ENCODE data around the gene SPATA20.

SPATA20 gene

DNA sequence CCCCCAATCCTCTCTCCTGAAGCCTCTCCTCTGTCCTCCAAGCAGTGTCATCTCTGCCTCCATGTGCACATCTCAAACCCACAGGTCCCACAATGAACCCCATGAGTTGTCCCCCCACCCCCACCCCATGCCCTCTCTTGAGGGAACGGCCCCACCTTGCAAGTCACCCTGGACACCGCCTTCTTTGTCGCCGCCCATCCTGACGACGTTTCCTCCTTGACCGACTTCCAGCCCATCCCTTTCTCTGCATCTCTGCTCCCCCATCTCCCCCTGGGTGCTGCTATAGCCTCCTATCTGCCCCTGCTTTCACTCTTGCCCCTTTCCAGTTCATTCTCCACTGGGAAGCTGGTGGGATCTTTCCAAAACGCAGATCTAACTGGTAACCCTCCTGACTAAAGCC lies 1.7 kb upstream of the SPATA20 start:
- TF ChIP-seq, protein P1, sequence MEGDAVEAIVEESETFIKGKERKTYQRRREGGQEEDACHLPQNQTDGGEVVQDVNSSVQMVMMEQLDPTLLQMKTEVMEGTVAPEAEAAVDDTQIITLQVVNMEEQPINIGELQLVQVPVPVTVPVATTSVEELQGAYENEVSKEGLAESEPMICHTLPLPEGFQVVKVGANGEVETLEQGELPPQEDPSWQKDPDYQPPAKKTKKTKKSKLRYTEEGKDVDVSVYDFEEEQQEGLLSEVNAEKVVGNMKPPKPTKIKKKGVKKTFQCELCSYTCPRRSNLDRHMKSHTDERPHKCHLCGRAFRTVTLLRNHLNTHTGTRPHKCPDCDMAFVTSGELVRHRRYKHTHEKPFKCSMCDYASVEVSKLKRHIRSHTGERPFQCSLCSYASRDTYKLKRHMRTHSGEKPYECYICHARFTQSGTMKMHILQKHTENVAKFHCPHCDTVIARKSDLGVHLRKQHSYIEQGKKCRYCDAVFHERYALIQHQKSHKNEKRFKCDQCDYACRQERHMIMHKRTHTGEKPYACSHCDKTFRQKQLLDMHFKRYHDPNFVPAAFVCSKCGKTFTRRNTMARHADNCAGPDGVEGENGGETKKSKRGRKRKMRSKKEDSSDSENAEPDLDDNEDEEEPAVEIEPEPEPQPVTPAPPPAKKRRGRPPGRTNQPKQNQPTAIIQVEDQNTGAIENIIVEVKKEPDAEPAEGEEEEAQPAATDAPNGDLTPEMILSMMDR (IDR thresholded peaks at IDR 0.05; ENCODE audit: low read depth, low read length) = no peak
- TF ChIP-seq EZH2phosphoT487 (IDR thresholded peaks at IDR 0.05; ENCODE audit: low read depth) = no peak
- Histone ChIP-seq H3K36me3 (replicated peaks; ENCODE audit: low read depth, low read length) (no peaks in the 10 kb centered on the region), H3K4me3 (ENCODE audit: low read length) (no peak overlapping the region), H3K27me3 (ENCODE audit: low read depth, low read length) (peaks cover 15% of the 10 kb centered on the region; the same call in 1 of the 2 replicates), H3K4me1 (ENCODE audit: low read length) (peaks cover 14% of the 10 kb centered on the region), H3K27ac (ENCODE audit: low read length) (no peak overlapping the region), H3K9ac (ENCODE audit: low read length) (no peak overlapping the region), H2AFZ (ENCODE audit: low read depth, low read length) (no peak overlapping the region), H3K4me2 (ENCODE audit: low read length) (no peak overlapping the region), H3K9me3 (ENCODE audit: insufficient read depth, low read length) (no peaks in the 10 kb centered on the region), H3K79me2 (ENCODE audit: low read length) (no peaks in the 10 kb centered on the region), H4K20me1 (ENCODE audit: insufficient read depth, low read length) (no peaks in the 10 kb centered on the region)

DNA sequence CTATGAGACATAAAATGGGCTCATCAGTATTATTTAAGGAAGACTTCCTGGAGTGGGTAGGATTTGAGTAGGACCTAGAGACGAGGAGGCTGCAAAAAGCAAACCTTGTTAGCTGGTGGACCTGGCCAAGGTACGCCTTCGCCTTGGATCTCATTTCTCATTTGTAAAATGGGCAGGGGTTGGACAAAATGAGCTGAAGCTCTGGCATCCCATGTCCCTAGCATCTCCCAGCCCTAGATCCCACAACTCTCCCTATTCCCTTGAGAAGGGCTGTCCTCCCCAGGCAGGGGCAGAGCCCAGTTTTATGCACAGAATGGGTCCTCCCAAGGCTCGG lies 306 bp upstream of the SPATA20 start:
- Histone ChIP-seq H3K9me3 (ENCODE audit: insufficient read depth, low read length) (no peaks in the 10 kb centered on the region), H2AFZ (ENCODE audit: low read depth, low read length) (no peak overlapping the region), H3K27ac (ENCODE audit: low read length) (no peak overlapping the region), H3K4me2 (ENCODE audit: low read length) (peak overlapping the region; percentile 21; the same call in 1 of the 2 replicates), H3K79me2 (ENCODE audit: low read length) (no peaks in the 10 kb centered on the region), H3K9ac (ENCODE audit: low read length) (no peak overlapping the region), H3K36me3 (replicated peaks; ENCODE audit: low read depth, low read length) (no peaks in the 10 kb centered on the region), H3K27me3 (ENCODE audit: low read depth, low read length) (peaks cover 15% of the 10 kb centered on the region; the same call in 1 of the 2 replicates), H3K4me1 (ENCODE audit: low read length) (peaks cover 18% of the 10 kb centered on the region), H3K4me3 (ENCODE audit: low read length) (peak overlapping the region; percentile 89; the same call in 1 of the 2 replicates), H4K20me1 (ENCODE audit: insufficient read depth, low read length) (no peaks in the 10 kb centered on the region)
- TF ChIP-seq, protein P1 (IDR thresholded peaks at IDR 0.05; ENCODE audit: low read depth, low read length) = no peak
- no peak for TF ChIP-seq EZH2phosphoT487 (IDR thresholded peaks at IDR 0.05; ENCODE audit: low read depth)

DNA sequence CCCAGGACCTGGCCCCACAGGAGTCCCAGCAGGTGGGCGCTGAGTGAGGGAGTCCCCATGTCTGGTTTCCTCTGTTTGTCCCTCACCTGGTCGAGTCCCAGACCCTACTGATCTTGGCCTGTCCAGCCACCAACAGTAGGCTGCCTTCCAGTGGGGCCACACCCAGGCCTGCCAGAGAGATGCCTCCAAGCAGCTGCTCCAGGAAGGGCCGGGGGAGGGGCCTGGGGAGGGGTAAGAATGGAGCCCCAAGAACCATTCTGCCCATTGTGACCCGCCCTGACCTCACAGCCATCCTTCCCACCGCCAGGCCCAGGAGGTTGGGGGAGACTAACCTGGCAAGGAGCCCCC lies 736 bp downstream of the SPATA20 start:
- TF ChIP-seq, protein P1 (IDR thresholded peaks at IDR 0.05; ENCODE audit: low read depth, low read length) = no peak
- TF ChIP-seq EZH2phosphoT487 (IDR thresholded peaks at IDR 0.05; ENCODE audit: low read depth) = no peak
- peaks cover 15% of the 10 kb centered on the region; the same call in 1 of the 2 replicates for H3K27me3 ChIP-seq (ENCODE audit: low read depth, low read length)
- no peaks in the 10 kb centered on the region for H3K36me3 ChIP-seq (replicated peaks; ENCODE audit: low read depth, low read length)
- H3K9ac ChIP-seq (ENCODE audit: low read length) = peak overlapping the region; percentile 82
- no peaks in the 10 kb centered on the region for H4K20me1 ChIP-seq (ENCODE audit: insufficient read depth, low read length)
- no peaks in the 10 kb centered on the region for H3K9me3 ChIP-seq (ENCODE audit: insufficient read depth, low read length)
- no peaks in the 10 kb centered on the region for H3K79me2 ChIP-seq (ENCODE audit: low read length)
- H3K4me2 ChIP-seq (ENCODE audit: low read length) = peak overlapping the region; percentile 93
- no peak overlapping the region for H2AFZ ChIP-seq (ENCODE audit: low read depth, low read length)
- peaks cover 17% of the 10 kb centered on the region for H3K4me1 ChIP-seq (ENCODE audit: low read length)
- H3K27ac ChIP-seq (ENCODE audit: low read length) = no peak overlapping the region
- peak overlapping the region; percentile 89 for H3K4me3 ChIP-seq (ENCODE audit: low read length)

DNA sequence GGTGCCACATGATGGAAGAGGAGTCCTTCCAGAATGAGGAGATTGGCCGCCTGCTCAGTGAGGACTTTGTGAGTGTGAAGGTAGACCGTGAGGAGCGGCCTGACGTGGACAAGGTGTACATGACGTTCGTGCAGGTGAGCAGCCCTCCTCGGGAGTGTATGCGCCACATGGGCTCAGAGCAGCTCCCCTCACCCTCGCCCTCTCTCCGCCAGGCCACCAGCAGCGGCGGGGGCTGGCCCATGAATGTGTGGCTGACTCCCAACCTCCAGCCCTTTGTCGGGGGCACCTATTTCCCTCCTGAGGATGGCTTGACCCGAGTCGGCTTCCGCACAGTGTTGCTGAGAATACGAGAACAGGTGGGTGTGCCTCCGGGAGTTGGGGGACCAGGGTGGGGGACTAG lies 1.9 kb downstream of the SPATA20 start:
- H3K36me3 ChIP-seq (replicated peaks; ENCODE audit: low read depth, low read length) = no peaks in the 10 kb centered on the region
- no peak overlapping the region for H3K4me2 ChIP-seq (ENCODE audit: low read length)
- no peaks in the 10 kb centered on the region for H3K79me2 ChIP-seq (ENCODE audit: low read length)
- H3K9ac ChIP-seq (ENCODE audit: low read length) = no peak overlapping the region
- no peak overlapping the region for H2AFZ ChIP-seq (ENCODE audit: low read depth, low read length)
- H3K9me3 ChIP-seq (ENCODE audit: insufficient read depth, low read length) = no peaks in the 10 kb centered on the region
- peaks cover 17% of the 10 kb centered on the region for H3K4me1 ChIP-seq (ENCODE audit: low read length)
- no peak overlapping the region for H3K27ac ChIP-seq (ENCODE audit: low read length)
- no peak overlapping the region for H3K4me3 ChIP-seq (ENCODE audit: low read length)
- no peaks in the 10 kb centered on the region for H4K20me1 ChIP-seq (ENCODE audit: insufficient read depth, low read length)
- TF ChIP-seq, protein P1 (IDR thresholded peaks at IDR 0.05; ENCODE audit: low read depth, low read length) = no peak
- no peak for TF ChIP-seq EZH2phosphoT487 (IDR thresholded peaks at IDR 0.05; ENCODE audit: low read depth)
- peaks cover 14% of the 10 kb centered on the region; the same call in 1 of the 2 replicates for H3K27me3 ChIP-seq (ENCODE audit: low read depth, low read length)

Data from OCI-LY3 (cell line).